ENCODE results near the gene CDK16.
A peak's percentile ranks its signal among the peaks of the same experiment; 100 is the strongest.

The CDK16 gene

DNA sequence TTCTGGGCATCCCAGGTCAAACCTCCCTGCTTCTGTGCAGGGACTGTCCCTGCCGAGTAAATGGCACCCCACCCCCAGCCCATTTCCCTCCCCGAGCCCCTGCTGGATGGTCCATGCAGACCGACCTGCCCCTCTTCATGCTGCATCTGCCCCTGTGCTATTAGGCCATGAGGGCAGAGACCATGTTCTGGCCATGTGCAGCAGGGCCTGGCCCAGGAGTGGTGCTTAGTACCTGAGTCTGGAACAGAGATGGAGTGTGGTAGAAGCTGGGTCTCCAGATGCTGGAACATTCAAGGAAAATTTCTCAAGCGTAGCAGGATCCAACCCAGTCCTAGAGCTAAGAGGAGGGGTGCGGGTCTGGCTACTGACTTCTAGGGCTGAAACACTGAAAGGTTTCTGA, 40.1 kb upstream of the CDK16 start:
- DNase-seq (ENCODE audit: low read depth) = no peak
- TF ChIP-seq, protein P1, sequence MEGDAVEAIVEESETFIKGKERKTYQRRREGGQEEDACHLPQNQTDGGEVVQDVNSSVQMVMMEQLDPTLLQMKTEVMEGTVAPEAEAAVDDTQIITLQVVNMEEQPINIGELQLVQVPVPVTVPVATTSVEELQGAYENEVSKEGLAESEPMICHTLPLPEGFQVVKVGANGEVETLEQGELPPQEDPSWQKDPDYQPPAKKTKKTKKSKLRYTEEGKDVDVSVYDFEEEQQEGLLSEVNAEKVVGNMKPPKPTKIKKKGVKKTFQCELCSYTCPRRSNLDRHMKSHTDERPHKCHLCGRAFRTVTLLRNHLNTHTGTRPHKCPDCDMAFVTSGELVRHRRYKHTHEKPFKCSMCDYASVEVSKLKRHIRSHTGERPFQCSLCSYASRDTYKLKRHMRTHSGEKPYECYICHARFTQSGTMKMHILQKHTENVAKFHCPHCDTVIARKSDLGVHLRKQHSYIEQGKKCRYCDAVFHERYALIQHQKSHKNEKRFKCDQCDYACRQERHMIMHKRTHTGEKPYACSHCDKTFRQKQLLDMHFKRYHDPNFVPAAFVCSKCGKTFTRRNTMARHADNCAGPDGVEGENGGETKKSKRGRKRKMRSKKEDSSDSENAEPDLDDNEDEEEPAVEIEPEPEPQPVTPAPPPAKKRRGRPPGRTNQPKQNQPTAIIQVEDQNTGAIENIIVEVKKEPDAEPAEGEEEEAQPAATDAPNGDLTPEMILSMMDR (conservative IDR thresholded peaks at IDR 0.05; ENCODE audit: low read depth, low read length) = no peak
- H3K4me3 ChIP-seq (ENCODE audit: low read depth, low read length) = no peak overlapping the region

DNA sequence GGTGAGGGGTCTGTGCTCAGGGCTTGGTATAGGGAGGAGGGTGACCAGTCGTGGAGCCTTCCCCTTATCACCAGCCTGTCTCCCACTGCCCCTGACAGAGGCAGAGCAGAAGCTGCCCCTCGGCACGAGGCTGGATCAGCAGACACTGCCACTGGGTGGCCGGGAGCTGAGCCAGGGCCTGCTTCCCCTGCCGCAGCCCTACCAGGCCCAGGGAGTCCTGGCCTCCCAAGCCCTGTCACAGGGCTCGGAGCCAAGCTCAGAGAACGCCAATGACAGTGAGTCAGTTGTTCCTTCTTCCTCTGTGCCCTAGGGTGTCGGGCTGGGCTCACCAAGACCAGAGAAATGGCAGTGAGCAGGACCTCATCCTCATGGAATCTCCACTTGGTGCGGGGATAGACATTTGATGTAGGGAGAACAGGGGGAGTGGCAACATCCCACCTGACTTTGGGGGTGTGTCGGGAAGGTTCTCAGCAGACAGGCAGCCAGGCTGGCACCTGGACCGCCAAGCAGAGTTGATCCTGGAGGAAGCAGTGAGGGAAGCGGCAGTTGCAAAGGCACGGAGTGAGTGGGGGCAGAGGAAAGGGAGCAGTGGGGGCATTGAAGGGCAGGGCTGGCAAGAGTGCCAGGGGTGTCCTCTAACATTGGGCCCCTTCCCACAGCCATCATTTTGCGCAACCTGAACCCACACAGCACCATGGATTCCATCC, 39.1 kb upstream of the CDK16 start:
- TF ChIP-seq, protein P1 (conservative IDR thresholded peaks at IDR 0.05; ENCODE audit: low read depth, low read length) = no peak
- H3K4me3 ChIP-seq (ENCODE audit: low read depth, low read length) = no peak overlapping the region
- DNase-seq (ENCODE audit: low read depth) = peak; percentile 22

DNA sequence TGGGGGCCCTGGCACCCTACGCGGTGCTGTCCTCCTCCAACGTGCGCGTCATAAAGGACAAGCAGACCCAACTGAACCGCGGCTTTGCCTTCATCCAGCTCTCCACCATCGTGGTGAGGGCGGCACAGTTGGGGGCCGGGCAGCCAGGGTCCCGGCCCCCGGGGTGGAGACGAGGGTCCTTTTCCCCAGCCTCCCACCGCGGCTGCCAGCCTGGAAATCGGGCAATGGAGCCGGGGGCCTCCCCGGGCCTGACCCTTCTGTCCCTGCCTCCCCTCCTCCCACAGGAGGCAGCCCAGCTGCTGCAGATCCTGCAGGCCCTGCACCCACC, 38.6 kb upstream of the CDK16 start:
- H3K4me3 ChIP-seq (ENCODE audit: low read depth, low read length) = no peak overlapping the region
- TF ChIP-seq, protein P1 (conservative IDR thresholded peaks at IDR 0.05; ENCODE audit: low read depth, low read length) = no peak
- DNase-seq (ENCODE audit: low read depth) = no peak

DNA sequence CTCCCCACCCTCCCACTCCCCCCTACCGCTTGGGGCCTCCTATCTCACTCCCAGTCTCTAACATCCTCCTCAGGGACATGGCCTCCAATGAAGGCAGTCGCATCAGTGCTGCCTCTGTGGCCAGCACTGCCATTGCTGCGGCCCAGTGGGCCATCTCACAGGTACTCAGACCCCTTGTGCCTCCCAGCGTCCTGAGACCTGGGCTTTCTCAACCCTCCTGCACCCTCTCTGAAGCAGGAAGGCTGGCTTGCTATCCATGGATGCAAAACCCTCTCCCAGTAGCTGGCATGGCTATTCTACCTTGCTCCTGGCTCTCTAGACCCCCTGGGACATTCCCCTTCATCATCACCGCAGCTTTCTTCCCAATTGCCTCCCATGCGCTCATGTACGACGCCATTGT, 38.1 kb upstream of the CDK16 start:
- no peak overlapping the region for H3K4me3 ChIP-seq (ENCODE audit: low read depth, low read length)
- TF ChIP-seq, protein P1 (conservative IDR thresholded peaks at IDR 0.05; ENCODE audit: low read depth, low read length) = no peak
- no peak for DNase-seq (ENCODE audit: low read depth)

DNA sequence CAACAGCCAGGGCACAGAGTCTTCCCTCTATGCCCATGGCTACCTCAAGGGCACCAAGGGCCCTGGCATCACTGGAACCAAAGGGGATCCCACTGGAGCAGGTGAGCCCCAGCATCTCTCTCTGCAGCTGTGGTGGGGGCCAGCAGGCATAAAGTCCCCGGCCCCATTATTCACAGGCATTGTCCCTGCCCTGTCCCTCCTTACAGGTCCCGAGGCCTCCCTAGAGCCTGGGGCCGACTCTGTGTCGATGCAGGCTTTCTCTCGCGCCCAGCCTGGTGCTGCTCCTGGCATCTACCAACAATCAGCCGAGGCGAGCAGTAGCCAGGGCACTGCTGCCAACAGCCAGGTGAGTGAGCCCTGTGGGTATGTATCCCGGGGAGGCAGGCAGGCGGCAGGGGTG, 37.2 kb upstream of the CDK16 start:
- TF ChIP-seq, protein P1 (conservative IDR thresholded peaks at IDR 0.05; ENCODE audit: low read depth, low read length) = no peak
- DNase-seq (ENCODE audit: low read depth) = no peak
- no peak overlapping the region for H3K4me3 ChIP-seq (ENCODE audit: low read depth, low read length)

DNA sequence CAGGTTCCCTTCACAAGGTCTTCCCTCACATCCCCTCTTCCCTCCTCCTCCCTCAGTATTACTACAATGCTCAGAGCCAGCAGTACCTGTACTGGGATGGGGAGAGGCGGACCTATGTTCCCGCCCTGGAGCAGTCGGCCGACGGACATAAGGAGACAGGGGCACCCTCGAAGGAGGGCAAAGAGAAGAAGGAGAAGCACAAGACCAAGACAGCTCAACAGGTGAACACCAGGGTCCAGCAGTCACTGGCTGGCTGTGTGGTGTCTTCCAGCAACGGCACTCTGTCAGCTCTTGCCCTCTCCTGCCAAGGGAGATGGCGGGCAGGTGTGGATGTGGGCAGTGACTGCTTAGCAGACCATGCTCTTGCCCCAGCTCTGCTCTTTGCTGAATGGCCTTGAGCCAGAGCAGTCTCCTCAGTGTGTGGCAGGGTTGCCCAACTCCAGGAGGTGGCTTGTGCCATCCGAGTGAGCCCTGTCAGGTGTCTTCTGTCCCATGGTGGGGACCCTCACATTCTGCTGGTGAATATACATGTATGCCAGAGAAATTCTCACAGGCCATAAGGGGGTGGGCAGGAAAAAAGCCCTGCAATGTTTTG, 36.3 kb upstream of the CDK16 start:
- TF ChIP-seq, protein P1 (conservative IDR thresholded peaks at IDR 0.05; ENCODE audit: low read depth, low read length) = no peak
- DNase-seq (ENCODE audit: low read depth) = no peak
- H3K4me3 ChIP-seq (ENCODE audit: low read depth, low read length) = no peak overlapping the region

DNA sequence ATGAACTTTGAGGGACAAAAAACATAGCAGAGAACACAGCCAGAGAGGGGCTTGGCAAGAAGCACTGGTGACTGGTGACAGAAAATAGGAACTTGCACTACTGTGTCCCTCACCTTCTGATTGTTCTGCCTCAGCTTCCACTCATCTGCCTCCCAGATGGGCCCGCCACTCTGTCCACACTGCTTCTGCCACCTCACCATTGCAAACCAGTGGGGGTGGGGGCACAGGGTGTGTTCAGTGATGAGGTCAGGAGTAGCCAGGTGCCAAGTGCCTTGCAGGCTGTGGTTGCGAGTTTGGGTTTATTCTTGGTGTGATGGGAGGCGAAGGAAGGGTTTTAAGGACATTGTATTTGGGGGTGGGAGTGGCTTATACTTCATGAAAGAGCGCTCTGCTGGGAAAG, 34.0 kb upstream of the CDK16 start:
- TF ChIP-seq, protein P1 (conservative IDR thresholded peaks at IDR 0.05; ENCODE audit: low read depth, low read length) = no peak

More for the DNA sequence above, 34.0 kb upstream of the CDK16 start:
- DNase-seq (ENCODE audit: low read depth) = no peak
- H3K4me3 ChIP-seq (ENCODE audit: low read depth, low read length) = no peak overlapping the region

Measured in choroid plexus epithelial cell (primary cell).